ENCODE results near the gene LGR6.

LGR6 gene

GRCh38 chr1:202249846-202250245 lies 56.2 kb downstream of the LGR6 start:
- no peak for TF ChIP-seq SIN3A (IDR thresholded peaks at IDR 0.05; ENCODE audit: borderline replicate concordance, insufficient read depth, low read length)
- no peak for TF ChIP-seq FOXP2 (optimal IDR thresholded peaks at IDR 0.05; ENCODE audit: borderline replicate concordance, extremely low read depth, extremely low read length, insufficient read depth)
- no peak for TF ChIP-seq TAF1 (IDR thresholded peaks at IDR 0.05; ENCODE audit: borderline replicate concordance, insufficient read depth, low read length)
- TF ChIP-seq POLR2AphosphoS5 (IDR thresholded peaks at IDR 0.05; ENCODE audit: low read depth, low read length): no peak
- TF ChIP-seq REST (IDR thresholded peaks at IDR 0.05; ENCODE audit: insufficient read depth in 1 of 2, low read depth in 2 of 2, low read length in 2 of 2): no peak

DNA sequence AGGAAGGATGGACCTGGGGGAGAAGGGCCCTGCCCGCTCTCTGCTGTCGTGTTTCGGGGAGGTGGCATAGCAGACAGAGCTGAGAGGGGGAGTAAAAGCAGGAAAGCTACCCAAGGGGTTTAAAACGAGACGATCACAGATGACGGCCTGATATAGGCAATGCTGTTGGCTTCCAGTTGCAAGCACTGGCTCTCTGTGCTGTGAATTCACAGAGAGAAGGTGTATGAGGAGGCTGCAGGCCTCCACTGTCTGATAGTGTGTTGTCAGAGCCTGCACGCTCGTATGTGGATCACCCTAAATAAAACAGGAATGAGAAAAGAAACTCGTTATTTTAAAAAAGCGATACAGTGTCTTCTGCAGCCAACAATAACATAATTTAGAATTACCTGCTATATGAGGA lies 57.4 kb downstream of the LGR6 start:
- TF ChIP-seq REST (IDR thresholded peaks at IDR 0.05; ENCODE audit: insufficient read depth in 1 of 2, low read depth in 2 of 2, low read length in 2 of 2) (no peak), TAF1 (IDR thresholded peaks at IDR 0.05; ENCODE audit: borderline replicate concordance, insufficient read depth, low read length) (no peak), SIN3A (IDR thresholded peaks at IDR 0.05; ENCODE audit: borderline replicate concordance, insufficient read depth, low read length) (no peak), POLR2AphosphoS5 (IDR thresholded peaks at IDR 0.05; ENCODE audit: low read depth, low read length) (no peak), FOXP2 (optimal IDR thresholded peaks at IDR 0.05; ENCODE audit: borderline replicate concordance, extremely low read depth, extremely low read length, insufficient read depth) (no peak)

GRCh38 chr1:202251424-202252256 lies 58.0 kb downstream of the LGR6 start:
- no peak for TF ChIP-seq TAF1 (IDR thresholded peaks at IDR 0.05; ENCODE audit: borderline replicate concordance, insufficient read depth, low read length)
- TF ChIP-seq FOXP2 (optimal IDR thresholded peaks at IDR 0.05; ENCODE audit: borderline replicate concordance, extremely low read depth, extremely low read length, insufficient read depth): no peak
- no peak for TF ChIP-seq POLR2AphosphoS5 (IDR thresholded peaks at IDR 0.05; ENCODE audit: low read depth, low read length)
- no peak for TF ChIP-seq SIN3A (IDR thresholded peaks at IDR 0.05; ENCODE audit: borderline replicate concordance, insufficient read depth, low read length)
- TF ChIP-seq REST (IDR thresholded peaks at IDR 0.05; ENCODE audit: insufficient read depth in 1 of 2, low read depth in 2 of 2, low read length in 2 of 2): no peak

- no peak for TF ChIP-seq TAF1 (IDR thresholded peaks at IDR 0.05; ENCODE audit: borderline replicate concordance, insufficient read depth, low read length)
- no peak for TF ChIP-seq POLR2AphosphoS5 (IDR thresholded peaks at IDR 0.05; ENCODE audit: low read depth, low read length)
- TF ChIP-seq REST (IDR thresholded peaks at IDR 0.05; ENCODE audit: insufficient read depth in 1 of 2, low read depth in 2 of 2, low read length in 2 of 2): no peak
- no peak for TF ChIP-seq FOXP2 (optimal IDR thresholded peaks at IDR 0.05; ENCODE audit: borderline replicate concordance, extremely low read depth, extremely low read length, insufficient read depth)
- no peak for TF ChIP-seq SIN3A (IDR thresholded peaks at IDR 0.05; ENCODE audit: borderline replicate concordance, insufficient read depth, low read length)
Observed at GRCh38 chr1:202252271-202252670, 58.7 kb downstream of the LGR6 start.

Measured in PFSK-1 (cell line).